CD4-positive, alpha-beta T cell treated with Interleukin-17A for 4 hours (primary cell): ENCODE data around the gene PAPSS2.

Experiments used
- DNase-seq: peaks from one replicate; pipeline ENCODE4 v3.0.0-alpha.2; 2020; ENCODE audit warnings: mixed read lengths

Gene PAPSS2

DNA sequence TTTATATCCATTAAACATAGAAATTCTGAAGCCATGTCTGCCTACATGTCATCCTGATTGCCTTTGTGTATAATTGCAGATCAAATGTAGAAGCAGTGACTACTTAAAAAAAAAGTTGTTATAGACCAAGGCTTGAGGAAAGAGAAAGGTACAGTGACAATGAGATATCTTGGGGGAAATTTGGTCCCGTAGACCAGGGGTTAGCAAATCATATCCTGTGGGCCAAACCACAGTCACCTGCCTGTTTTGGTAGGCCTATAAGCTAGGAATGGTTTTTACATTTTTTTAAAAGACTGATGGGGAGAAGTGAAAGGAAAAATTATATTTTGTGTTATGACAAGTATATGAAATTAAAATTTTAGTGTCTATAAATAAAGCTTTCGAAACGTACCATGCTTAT is 12.9 kb downstream of the PAPSS2 start:
- DNase-seq = no peak

DNA sequence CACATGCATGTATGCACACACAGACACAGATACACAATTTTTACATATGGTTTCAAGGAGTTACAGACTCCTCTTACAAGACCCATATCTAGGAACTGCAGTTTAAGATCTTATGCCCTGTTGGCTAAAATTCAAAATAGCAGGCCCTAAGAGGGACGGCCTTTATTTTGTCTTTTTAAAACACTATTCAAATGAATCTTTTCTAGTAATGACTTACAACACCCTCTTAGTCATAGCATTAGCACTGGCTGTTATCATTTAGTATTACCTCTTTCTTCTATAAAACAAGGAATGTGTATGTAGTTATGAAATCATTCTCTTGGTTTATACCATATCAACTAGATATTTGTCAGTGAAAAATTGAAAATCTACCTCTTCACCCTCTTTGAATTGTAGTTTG is 15.3 kb downstream of the PAPSS2 start:
- DNase-seq = no peak

DNA sequence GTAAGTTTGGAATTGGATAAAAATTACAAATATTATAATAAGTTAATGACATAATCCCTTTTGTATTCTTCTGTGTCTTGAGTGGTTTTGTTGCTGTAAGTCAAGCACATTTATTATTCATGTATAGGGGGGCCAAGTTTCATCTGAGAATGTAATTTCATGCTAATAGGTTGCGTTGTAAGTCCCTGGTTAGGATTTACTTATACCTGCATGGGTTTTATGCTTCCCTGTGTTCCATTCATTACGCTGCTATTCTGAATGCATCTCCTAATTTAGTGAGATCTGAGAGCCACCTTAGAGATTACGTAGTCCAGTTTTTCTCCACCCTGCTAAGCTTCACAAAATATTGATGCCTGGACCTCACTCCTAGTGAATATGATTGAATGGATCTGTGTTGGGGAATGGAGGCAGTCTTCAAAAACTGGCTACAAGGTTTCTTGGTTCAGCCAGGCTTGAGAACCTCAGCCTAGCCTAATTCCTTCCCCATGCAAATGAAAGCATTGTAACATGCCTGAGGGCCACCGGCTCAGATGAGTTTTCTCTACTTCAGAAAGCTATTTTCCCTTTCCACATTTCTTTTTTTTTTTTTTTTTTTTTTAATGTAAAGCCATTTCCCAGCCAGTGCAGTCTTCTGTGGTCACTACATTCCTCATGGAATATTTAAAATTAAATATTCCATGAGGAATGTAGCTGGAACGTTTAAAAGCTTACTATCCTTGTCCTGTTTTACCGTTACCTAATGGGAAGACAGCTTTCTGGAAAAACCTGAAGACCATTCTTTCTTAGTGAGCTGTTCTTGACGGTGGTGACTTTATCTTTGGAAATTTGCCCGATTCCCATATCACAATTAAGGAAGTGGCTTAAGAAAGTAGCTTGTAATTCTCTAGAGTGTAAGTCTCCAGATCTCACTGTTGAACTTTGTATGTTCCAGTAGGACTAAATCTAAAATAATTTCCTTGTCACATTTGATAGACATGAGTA is 16.0 kb downstream of the PAPSS2 start:
- no peak for DNase-seq

DNA sequence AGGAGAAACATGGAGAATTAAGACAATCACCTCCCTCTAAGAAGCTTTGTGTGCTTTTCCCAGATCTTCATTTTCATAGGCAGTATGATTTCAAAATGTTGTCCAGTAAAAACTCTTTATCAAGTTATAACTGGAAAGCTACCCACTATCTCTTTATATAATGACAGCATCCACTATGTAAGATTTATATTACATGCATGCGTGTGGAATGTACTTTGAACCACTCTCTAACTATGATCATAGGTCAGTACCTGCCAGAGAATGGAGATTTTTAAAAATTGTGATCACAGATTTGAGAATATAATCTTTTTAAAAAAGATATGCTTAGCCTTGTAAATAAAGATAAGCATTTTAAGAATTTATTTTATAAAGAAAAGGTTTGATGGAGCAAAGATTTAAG is 17.9 kb downstream of the PAPSS2 start:
- no peak for DNase-seq

DNA sequence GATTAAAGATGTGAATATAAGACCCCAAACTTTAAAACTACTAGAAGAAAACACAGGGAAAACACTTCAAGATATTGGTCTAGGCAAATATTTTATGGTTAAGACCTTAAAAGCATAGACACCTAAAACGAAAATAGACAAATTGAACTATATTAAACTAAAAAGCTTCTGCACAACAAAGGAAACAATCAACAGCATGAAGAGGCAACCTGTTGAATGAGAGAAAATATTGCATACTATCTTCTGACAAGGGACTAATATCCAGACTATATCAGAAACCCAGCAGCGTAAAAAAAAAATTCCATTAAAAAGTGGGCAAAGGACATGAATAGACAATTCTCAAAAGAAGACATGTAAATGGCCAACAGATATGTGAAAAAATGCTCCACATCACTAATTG is 18.6 kb downstream of the PAPSS2 start:
- no peak for DNase-seq

DNA sequence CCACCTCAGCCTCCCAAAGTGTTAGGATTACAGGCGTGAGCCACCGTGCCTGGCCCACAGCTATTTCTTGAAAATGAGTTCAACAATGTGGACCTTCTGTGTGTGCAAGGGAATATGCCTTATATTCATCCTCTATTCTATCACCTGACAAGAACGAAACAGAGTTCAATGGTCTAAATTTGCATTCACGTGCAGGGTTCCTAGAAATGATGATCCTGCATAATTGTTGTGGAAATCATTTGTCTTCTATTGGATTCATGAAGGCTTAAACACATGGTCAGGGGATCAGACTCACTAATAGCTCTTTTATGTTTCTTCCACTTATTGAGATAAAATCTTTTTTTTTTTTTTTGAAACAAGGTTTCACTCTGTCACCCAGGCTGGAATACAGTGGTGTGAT is 23.7 kb downstream of the PAPSS2 start:
- DNase-seq = no peak

DNA sequence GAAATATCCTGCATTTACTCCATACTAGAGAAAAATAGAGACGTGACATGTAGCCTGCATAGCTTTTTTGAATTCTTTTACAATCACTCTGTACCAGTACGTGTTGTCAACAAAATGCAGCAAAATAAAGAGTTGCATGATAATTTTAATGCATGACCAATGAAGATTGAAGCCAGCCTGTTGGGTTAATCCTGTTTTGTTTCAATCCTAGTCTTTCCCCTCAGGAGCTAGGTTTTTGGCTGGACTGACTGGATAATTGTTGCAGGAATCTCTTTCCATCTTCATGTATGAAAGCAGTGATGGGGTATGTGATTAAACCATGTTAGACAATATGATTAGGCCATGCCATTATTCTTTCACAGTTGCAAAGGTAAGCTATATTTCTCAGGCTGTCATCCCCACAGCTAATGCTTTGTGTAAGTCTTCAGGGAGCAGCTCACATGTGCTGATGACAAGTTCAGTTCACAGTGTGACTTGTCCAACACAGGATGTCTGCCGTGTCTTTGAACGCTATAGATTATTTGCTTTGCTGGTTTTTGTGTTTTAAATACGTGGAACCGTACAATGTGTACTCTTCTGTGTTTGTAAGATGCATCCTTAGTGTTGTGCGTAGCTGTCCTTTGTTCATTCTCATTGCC is 24.4 kb downstream of the PAPSS2 start:
- DNase-seq = no peak

DNA sequence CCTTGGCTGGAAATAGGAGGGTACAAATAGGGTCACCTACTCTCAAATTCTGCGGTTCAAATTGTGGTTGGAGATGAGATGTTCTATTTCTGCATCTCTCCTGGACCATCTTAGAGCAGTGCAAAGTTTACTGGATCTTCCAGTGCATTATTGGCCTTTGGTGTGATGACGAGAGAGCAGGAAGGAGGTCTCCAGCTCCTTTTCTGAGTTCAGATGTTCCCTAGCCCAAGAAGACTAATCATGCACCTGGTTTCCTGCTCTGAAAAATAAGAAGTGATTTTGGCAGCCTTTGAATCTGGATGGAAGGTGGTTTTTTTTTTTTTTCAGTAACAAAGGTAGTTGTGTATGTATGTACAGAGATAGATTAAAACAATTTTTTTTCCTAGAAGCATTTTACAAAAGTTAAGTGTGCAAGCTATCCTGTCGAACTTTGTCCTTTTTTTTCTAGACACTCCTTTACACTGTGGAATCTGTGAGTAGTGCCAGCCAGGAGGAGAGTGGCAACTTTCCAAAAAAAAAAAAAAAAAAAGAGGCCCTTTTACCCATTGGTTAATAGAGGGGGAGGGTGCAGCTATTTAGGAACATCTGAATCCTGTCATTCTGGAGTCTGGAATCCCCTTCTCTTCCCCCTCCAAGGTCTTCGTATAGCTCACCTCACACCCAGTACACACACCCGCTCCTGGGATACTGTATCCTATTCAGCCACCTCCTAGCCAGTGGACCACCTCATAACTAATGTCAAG is 26.3 kb downstream of the PAPSS2 start:
- DNase-seq = no peak

DNA sequence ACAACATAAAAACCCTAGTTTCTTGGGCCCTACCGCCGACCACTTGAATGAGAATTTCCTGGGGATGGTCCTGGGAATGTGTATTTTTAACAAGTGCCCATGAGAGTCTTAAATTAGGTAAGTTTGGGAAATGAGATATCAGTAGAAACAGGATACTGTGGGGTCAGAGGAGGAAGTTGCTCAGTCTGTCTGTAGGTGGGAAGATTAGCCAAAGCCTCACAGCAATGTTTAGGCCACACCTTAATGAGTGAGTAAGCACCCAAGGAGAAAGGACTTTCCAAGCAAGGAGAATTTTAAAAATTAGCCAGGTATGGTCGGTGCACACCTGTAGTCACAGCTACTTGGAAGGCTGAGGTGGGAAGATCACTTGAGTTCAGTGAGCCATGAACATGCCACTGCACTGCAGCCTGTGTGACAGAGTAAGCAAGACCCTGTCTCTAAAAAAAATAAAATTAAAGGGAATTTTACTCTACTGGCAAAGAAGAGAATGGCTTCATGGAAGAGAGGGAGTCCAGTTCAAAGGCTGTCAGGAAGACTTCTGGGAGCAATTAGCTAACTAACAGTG is 31.9 kb downstream of the PAPSS2 start:
- DNase-seq = no peak

DNA sequence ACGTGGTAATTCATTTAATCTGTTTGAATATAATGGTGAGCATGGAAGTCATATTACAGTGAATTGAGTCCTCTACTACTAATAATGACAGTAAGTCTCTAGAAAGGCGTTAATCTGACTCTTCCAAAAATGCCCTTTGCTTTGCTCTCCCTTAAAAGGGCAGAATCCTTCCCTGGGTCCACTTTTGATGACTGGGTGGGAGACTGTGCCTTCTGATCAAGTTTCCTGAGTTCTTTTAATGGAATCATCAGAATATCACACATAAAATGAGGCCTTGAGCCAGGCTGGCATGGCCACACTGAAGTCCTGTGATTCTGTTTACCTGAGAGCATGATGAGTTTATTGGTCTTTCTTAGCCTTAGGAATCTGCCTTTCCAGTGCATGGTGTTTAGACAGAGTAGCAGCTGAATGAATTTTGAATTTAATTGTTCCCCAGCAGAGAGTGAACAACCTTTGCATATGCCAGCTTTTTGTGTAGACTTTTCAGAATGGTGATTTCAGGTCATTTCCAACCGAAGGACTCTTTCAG is 33.3 kb downstream of the PAPSS2 start:
- DNase-seq = no peak

DNA sequence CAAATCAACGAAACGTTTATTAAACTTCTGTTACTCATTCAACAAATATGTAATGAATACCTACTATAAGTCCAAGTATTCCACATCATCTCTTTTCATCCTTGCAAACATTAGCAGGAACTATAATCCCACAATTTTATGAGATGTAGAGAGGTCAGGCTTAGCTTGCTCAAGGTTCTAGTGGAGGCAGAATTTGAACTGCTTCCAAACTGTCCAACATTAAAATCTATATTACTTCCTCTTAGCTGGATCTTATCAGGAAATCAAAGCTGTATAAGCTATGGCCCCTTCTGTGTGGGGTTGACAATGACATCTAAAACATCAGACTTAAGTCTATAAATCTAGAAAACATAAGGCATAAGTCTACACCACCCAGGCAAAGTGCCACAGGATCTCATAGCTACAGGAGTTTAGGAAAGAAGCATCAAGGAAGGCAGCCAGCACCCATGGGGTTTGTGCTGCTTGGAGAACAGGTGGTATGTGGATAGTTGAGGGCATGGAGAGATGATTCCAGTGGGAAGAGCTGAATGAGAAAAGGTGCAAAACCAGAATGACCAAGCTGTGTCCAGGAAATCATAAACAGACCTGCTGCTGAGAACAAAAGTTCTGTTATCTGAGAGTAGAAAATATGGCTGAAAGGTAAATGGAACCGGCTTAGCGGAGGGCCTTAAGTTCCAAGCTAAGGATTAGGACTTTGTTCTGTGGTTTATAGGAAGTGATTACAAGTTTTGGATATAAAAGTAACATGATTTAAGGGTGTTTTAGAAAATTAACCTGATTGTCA is 34.5 kb downstream of the PAPSS2 start:
- no peak for DNase-seq

DNA sequence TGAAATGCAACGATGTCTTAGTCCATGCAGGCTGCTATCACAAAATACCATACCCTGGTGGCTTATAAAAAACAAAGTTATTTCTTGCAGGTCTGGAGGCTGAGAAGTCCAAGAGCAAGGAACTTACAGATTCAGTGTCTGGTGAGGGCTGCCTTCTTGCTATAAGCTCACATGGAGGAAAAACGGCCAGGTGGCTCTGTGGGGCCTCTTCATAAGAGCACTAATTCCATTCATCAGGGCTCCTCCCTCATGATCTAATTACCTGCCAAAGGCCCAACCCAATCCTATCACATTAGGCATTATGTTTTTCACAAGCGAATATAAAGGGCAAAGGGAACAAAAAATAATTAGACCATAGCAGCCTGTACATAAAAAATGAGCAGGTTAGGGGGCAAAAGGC is 35.4 kb downstream of the PAPSS2 start:
- no peak for DNase-seq

DNA sequence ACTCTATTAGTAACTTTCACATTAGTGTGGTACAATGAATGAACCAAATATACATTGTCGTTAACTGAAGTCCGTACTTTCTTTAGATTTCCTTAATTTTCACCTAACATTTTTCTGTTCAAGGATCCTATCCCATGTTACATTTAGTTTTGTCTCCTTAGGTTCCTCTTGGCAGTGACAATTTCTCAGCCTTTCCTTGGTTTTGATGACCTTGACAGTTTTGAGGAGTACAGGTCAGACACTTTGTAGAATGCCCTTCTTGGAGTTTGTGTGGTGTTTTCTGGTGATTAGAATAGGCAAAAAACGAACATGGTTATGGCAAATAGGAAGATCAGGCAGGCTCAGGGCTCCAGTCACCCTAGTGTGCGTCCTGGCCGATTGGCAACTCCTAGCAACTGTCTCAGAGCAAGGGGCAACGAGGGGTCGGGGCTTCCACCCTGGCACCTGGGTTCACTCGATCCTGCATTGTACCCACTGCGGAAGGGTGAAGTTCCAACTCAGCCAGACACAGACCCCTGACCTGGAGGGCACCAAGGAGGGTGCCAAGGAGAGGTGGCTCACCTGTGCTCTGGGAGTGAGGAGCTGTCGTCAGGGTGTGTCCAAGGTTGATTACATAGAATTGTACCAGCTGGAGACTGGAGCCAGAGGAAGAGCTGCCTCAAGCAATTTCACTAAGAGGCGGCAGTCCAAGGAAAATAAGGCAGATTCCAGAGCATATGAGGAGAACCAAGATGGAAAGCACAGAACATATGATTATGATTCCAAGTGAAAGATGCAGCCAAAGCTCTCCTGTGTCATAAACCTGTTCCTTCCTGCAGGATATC is 37.5 kb downstream of the PAPSS2 start:
- no peak for DNase-seq

DNA sequence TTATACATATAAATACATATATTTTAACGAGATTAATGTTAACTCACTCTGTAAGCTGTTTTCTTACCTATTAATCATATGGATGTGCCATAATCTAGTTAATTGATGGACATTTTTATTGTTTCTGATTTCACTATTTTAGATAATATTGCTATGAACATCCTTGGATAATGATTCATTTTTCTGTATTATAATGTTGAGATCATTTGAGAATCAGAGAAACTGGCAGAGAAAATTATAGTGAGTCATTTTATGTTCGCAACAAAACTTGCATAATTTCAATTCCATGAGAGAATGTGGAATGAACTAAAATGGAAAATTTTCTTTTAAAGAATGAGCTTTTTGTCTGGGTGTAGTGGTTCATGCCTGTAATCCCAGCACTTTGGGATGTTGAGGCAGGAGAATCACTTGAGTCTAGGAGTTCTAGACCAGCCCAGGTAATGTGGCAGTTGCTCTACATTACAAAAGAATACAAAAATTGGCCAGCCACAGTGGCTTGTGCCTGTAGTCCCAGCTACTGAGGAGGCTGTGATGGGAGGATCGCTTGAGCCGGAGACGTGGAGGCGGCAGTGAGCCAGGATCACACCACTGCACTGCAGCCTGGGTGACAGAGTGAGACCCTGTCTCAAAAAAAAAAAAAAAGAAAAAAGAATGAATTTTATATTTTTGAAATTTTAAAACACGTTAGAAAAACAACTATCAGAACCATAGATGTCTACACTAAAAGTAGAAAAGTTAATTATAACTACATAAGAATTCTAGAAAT is 40.5 kb downstream of the PAPSS2 start:
- DNase-seq = no peak

DNA sequence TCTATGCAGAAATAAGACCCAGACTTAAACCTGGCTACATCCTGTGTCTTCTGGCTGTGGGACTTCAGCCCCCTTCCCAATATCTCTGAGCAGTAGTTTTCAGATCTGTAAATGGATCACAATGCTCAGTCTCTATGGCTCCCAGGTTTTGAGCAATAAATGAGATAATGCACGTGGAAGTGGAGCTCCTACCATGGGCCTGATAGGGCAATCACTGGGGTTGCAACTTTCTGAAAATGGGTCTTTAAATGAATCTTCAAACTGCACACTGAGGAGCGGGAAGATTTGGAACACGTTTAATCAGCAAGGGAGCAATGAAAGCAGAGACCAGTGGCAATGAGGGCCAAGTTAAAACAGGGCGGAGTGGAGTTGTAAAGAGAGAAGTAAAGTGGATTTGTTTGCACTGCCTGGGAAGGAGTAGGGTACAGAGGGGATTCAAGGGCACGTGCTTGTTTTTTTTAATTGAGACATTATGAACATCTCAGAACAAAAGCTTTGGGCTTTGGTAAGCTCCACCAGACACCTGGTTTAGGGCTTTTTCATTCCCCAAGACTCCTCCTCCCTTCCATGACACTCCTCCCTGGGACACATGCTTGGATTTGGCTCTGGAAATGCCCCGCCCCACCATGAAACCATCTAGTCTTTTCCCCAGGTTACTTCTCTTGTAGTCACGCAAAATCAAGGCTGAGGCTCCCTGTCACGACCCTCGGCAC is 42.7 kb downstream of the PAPSS2 start:
- no peak for DNase-seq

DNA sequence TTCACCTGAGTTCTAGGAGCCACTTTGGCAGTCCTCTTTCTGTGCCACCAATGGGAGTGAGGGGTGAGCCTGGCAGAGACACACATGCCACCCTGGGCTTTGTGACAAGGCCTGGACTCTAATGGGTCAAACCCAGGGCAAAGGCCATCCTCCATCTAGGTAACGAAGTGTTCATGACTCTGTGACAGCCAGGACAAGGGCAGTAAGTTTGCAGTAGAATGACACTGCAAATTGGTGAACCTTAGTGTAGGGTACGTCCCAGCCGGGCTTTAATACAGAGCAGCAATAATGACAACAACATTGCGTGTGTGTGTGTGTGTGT is 43.3 kb downstream of the PAPSS2 start:
- DNase-seq = no peak

DNA sequence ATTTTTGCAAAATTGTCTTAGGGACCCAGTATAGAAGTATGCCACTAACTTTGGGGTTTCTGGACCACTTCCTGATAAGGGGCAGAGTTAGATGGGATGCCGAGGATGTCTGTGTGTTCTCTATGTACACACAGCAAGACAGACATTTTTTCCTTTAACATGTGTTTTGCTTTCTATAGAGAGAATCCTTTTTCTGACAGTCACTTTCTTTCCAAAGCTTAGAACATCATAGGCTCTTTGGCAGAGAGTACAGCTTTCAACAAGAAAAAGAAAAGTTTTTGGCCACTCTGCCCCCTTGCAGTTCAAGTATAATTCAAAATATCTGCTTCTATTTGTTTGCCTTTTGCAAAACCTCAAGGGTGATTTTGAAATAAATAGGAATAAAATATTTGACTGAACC is 44.1 kb downstream of the PAPSS2 start:
- DNase-seq = no peak

DNA sequence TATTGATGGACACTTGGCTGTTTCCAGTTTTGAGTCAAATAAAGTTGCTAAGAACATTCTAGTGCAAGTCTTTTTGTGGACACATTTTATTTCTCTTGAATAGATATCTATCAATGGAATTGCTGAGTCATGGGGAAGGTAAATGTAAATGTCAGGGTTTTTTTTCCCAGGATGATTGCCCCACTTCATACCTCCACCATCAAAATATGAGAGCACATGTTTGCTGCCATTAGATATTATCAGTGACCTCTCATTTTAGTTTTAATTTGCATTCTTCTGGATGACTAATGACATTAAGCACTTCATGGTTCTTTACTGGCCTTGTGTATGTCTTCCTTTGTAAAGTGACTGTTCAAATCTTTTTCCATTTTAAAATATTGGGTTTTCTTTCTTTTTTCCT is 45.7 kb downstream of the PAPSS2 start:
- DNase-seq = no peak

DNA sequence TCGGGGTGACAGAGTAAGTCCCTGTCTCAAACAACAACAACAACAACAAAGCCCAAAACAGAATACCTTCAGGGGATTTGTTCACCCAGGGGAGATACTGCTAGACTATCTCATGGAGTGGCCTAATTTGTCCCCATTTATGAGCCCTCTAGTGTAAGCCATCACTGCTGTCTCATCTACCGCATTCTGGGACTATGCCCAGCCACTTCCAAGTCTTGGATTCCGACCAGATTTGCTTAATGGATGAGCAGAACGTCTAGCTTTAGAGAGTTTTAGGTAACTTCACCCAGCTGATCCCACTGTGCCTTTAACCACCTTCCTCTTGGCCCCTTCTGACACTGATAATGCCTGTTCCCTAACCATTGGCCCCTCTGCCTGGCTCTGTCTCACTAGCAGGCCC is 47.1 kb downstream of the PAPSS2 start:
- no peak for DNase-seq

DNA sequence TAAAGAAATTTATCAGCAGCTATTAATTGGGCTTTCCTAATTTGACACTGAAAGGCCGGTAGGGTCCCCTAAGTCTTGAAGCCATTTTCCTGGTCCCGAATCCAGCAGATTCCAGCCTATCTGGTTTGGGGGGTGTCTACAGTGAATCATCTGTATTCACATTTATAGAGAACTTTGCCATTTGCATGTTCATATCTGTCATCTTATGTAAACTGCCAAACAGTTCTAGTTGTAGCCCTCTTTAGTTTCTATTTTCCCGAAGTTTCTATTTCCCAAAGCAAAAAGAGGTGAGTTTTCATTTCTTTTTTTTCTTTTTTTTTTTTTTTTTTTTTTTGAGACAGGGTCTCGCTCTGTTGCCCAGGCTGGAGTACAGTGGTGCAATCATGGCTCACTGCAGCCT is 47.6 kb downstream of the PAPSS2 start:
- no peak for DNase-seq
